CD4-positive, alpha-beta T cell (primary cell): ENCODE measurements around the gene SRPK2. TPM values are rescaled to one million over a fixed set of nuclear protein-coding genes. Genes with fewer than 3 reads are reported as not detected.
A peak's percentile ranks its signal among the peaks of the same experiment; 100 is the strongest.

Experiments
- ATAC-seq: fragments of 200-7000 bp; cut with Tn5 transposase; one replicate; pipeline ENCODE4 v1.10.0; 2022; ENCODE audit warnings: mild to moderate bottlenecking; ENCODE audit not compliant: poor library complexity
- CTCF ChIA-PET: fragments of 350-600 bp; sonication (Branson Sonifier 250); formaldehyde crosslinking; loops from one replicate; lab custom pipeline; 2021; ENCODE audit warnings: antibody characterized with exemption, inconsistent platforms; lab: Charles Lee
- POLR2A ChIA-PET: fragments of 350-600 bp; sonication (Branson Sonifier 250); formaldehyde crosslinking; loops from one replicate; lab custom pipeline; 2021; ENCODE audit warnings: antibody characterized with exemption, inconsistent platforms; lab: Charles Lee
- DNase-seq, 14 experiments: peaks; one replicate each; pipeline ENCODE4 v3.0.0-alpha.2; 2013 to 2020; ENCODE audit warnings: mixed read lengths in 2 of 14
- H3K27ac ChIP-seq, 2 donors: one replicate each; pipeline versions ENCODE4 v1.5.1 to v1.7.0; 2013; ENCODE audit warnings: low read length in 2 of 2, low read depth in 1 of 2, mild to moderate bottlenecking in 1 of 2
- H3K27me3 ChIP-seq, 2 experiments: 1 replicate in 1 of 2; 2 replicates in 1 of 2; pipeline versions ENCODE4 v1.6.1 to v1.7.0; 2013; ENCODE audit warnings: low read length in 2 of 2, control low read depth in 1 of 2, mild to moderate bottlenecking in 1 of 2, moderate library complexity in 1 of 2; ENCODE audit not compliant: insufficient read depth in 2 of 2, control insufficient read depth in 1 of 2
- H3K36me3 ChIP-seq: one replicate; pipeline ENCODE4 v1.6.1; 2013; ENCODE audit warnings: low read length, control low read depth; ENCODE audit not compliant: insufficient read depth
- H3K4me1 ChIP-seq: one replicate; pipeline ENCODE4 v1.6.1; 2013; ENCODE audit warnings: low read length, control low read depth; ENCODE audit not compliant: insufficient read depth
- H3K4me3 ChIP-seq: one replicate; pipeline ENCODE4 v1.5.1; 2013; ENCODE audit warnings: mild to moderate bottlenecking, low read length, moderate library complexity
- H3K9me3 ChIP-seq, 2 experiments: 1 replicate in 1 of 2; 2 replicates in 1 of 2; pipeline versions ENCODE4 v1.6.1 to v1.7.0; 2013; ENCODE audit warnings: low read length in 2 of 2, mild to moderate bottlenecking in 2 of 2, control low read depth in 1 of 2, moderate library complexity in 1 of 2; ENCODE audit not compliant: control insufficient read depth in 1 of 2, insufficient read depth in 1 of 2
- H3K27ac Mint-ChIP-seq: one replicate; pipeline ENCODE4 v1.8.0; 2020; ENCODE audit warnings: mixed read lengths
- H3K27me3 Mint-ChIP-seq: one replicate; pipeline ENCODE4 v1.8.0; 2021; ENCODE audit warnings: mixed read lengths
- H3K36me3 Mint-ChIP-seq: one replicate; pipeline ENCODE4 v1.8.0; 2021; ENCODE audit warnings: low read depth, mixed read lengths
- H3K4me1 Mint-ChIP-seq: one replicate; pipeline ENCODE4 v1.8.0; 2021; ENCODE audit warnings: low read depth, mixed read lengths
- H3K4me3 Mint-ChIP-seq: one replicate; pipeline ENCODE4 v1.8.0; 2020; ENCODE audit warnings: mild to moderate bottlenecking, mixed read lengths
- H3K9me3 Mint-ChIP-seq: one replicate; pipeline ENCODE4 v1.8.0; 2020; ENCODE audit warnings: mixed read lengths
- CTCF ChIP-seq: fragments of 200-600 bp; IDR thresholded peaks from one replicate; pipeline ENCODE4 v1.8.0; 2022; ENCODE audit warnings: antibody characterized with exemption, mild to moderate bottlenecking
- intact Hi-C, 2 experiments: fragments of 100-400 bp; cut with DNase I in 1 of 2; cut with micrococcal nuclease in 1 of 2; formaldehyde crosslinking; loops; one replicate each; pipeline versions ENCODE4 v1.15.1 to v1.9.0; 2023 to 2025; cut with DNase I, micrococcal nuclease
- total RNA-seq, 174 experiments: library from RNA in 2 of 174; stranded (reverse) in 2 of 174; gene quantifications; one replicate each; pipeline ENCODE4 v1.2.3 and lab custom pipeline; 2021 to 2026

The SRPK2 gene
- total RNA-seq, 2 experiments from 2014 or later, result 39.9 to 40.9 TPM

GRCh38 chr7:105079348-105079747 is 309.4 kb downstream of the SRPK2 start:
- Histone ChIP-seq H3K27me3 (no peaks in the 10 kb centered on the region), H3K4me3 (no peak overlapping the region), H3K4me1 (no peaks in the 10 kb centered on the region), H3K36me3 (peaks cover 94% of the 10 kb centered on the region), H3K27ac (no peak overlapping the region), H3K9me3 (no peaks in the 10 kb centered on the region)
- POLR2A ChIA-PET, result interaction anchor here (0.7 kb wide), 1 partner anchor 887 kb away, joined by 3 read pairs; no protein-coding TSS in a partner anchor
- Mint-ChIP-seq H3K27ac (peak overlapping the region; percentile 14), H3K27me3 (no peaks in the 10 kb centered on the region), H3K36me3 (peaks cover 96% of the 10 kb centered on the region), H3K9me3 (no peaks in the 10 kb centered on the region), H3K4me3 (no peak overlapping the region), H3K4me1 (peaks cover 18% of the 10 kb centered on the region)
- ATAC-seq (no peak), DNase-seq (no peak)
- CTCF ChIA-PET, result interaction anchor here (3.4 kb wide), 1 partner anchor 98 kb away, joined by 12 read pairs; no protein-coding TSS in a partner anchor
- intact Hi-C loops, result no loop called here
- TF ChIP-seq CTCF, result no peak

DNA sequence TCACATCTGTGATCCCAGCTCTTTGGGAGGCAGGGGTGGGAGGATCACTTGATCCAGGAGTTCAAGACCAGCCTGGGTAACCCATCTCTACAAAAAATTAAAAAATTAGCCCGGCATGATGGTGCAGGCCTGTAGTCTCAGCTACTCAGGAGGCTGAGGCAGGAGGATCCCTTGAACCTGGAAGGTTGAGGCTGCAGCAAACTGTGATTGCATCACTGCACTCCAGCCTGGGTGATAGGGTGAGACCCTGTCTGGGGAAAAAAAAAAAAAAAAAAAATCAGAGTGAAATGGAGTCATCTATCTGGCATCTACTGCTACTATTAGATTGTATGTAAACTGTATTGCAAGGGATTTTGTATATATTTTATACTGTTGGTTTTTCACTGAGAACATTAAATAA is 315.6 kb downstream of the SRPK2 start:
- H3K27me3 Mint-ChIP-seq, result no peaks in the 10 kb centered on the region
- ATAC-seq, result peak; percentile 22
- H3K9me3 Mint-ChIP-seq, result no peaks in the 10 kb centered on the region
- Histone ChIP-seq H3K4me3 (no peak overlapping the region), H3K9me3 (no peaks in the 10 kb centered on the region), H3K27me3 (no peaks in the 10 kb centered on the region), H3K27ac (no peak overlapping the region), H3K36me3 (peaks cover 96% of the 10 kb centered on the region), H3K4me1 (no peaks in the 10 kb centered on the region)
- no peak overlapping the region for H3K27ac Mint-ChIP-seq
- intact Hi-C loops, result no loop called here
- H3K36me3 Mint-ChIP-seq, result peaks cover 96% of the 10 kb centered on the region
- peaks cover 33% of the 10 kb centered on the region for H3K4me1 Mint-ChIP-seq
- CTCF ChIA-PET, result interaction anchor here (0.7 kb wide), 1 partner anchor 19 kb away, joined by 3 read pairs; no protein-coding TSS in a partner anchor
- POLR2A ChIA-PET, result no interaction called here
- no peak for TF ChIP-seq CTCF
- no peak overlapping the region for H3K4me3 Mint-ChIP-seq
- no peak for DNase-seq

DNA sequence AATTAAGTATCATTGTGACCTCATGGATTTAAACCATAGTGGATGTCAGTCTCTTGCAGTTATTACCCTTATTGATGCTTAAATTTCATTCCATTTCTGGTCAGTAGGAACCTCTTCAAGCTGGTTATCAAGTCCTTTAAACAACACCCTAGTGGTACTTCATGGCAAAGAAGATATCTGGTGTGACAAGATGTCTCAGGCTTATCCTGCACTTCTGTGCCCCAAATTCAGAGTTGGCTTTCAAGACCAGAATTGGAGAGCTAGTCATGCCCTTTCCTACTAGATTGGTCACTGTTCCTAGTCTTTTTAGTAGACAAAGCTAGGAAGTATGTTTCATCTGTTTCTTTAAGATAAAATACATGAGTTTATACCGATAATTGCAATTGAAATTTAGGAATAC is 319.8 kb downstream of the SRPK2 start:
- H3K36me3 Mint-ChIP-seq, result peaks cover 93% of the 10 kb centered on the region
- peaks cover 44% of the 10 kb centered on the region for H3K4me1 Mint-ChIP-seq
- H3K4me3 Mint-ChIP-seq, result no peak overlapping the region
- no peaks in the 10 kb centered on the region for H3K9me3 ChIP-seq
- ChIA-PET CTCF (interaction anchor here (0.7 to 1.0 kb wide), 3 partner anchors 14 to 88 kb away, joined by 3 to 4 read pairs (median 4); no protein-coding TSS in a partner anchor), POLR2A (interaction anchor here (0.9 to 2.6 kb wide), 3 partner anchors 10 to 88 kb away, joined by 3 to 6 read pairs (median 4); no protein-coding TSS in a partner anchor)
- H3K27me3 Mint-ChIP-seq, result no peaks in the 10 kb centered on the region
- TF ChIP-seq CTCF, result no peak
- ATAC-seq, result no peak
- no peaks in the 10 kb centered on the region for H3K9me3 Mint-ChIP-seq
- no peak for DNase-seq
- H3K27me3 ChIP-seq, result no peaks in the 10 kb centered on the region
- intact Hi-C loops, result no loop called here
- peaks cover 3% of the 10 kb centered on the region for H3K4me1 ChIP-seq
- peaks cover 94% of the 10 kb centered on the region for H3K36me3 ChIP-seq
- no peak overlapping the region for H3K4me3 ChIP-seq
- H3K27ac Mint-ChIP-seq, result peak overlapping the region; percentile 62
- no peak overlapping the region for H3K27ac ChIP-seq
